Stomach (tissue), 9 donors: ENCODE results near the gene GJE1. TPM values are rescaled to one million over a fixed set of nuclear protein-coding genes. Genes with fewer than 3 reads are reported as not detected.

Experiments used
- DNase-seq, 2 donors: peaks; one replicate each; pipeline versions ENCODE4 v3.0.0 to v3.0.0-alpha.2; 2013 to 2019
- H3K27ac ChIP-seq, 5 donors: fragments of 200-600 bp in 4 of 5; sonication (generic) in 4 of 5; one replicate each; pipeline ENCODE4 v1.5.1; 2013 to 2019; ENCODE audit warnings: mild to moderate bottlenecking in 1 of 5, moderate library complexity in 1 of 5
- H3K27me3 ChIP-seq, 3 donors: fragments of 200-600 bp; sonication (generic); one replicate each; pipeline ENCODE4 v1.5.1; 2017 to 2019; ENCODE audit warnings: mixed run types in 1 of 3
- H3K36me3 ChIP-seq, 4 donors: fragments of 200-600 bp; sonication (generic); 1 replicate in 3 of 4; 2 replicates in 1 of 4; pipeline ENCODE4 v1.5.1; 2016 to 2019
- H3K4me1 ChIP-seq, 4 donors: fragments of 200-600 bp; sonication (generic); one replicate each; pipeline ENCODE4 v1.5.1; 2016 to 2019
- H3K4me3 ChIP-seq, 4 donors: fragments of 200-600 bp; sonication (generic) in 3 of 4; one replicate each; pipeline ENCODE4 v1.5.1; 2016 to 2019; ENCODE audit warnings: mild to moderate bottlenecking in 1 of 4
- H3K9me3 ChIP-seq, 4 donors: fragments of 200-600 bp; sonication (generic); one replicate each; pipeline ENCODE4 v1.5.1; 2016 to 2019
- EP300 ChIP-seq: sonication (generic); formaldehyde crosslinking; IDR thresholded peaks from one replicate; pipeline ENCODE4 v1.6.1; 2017; ENCODE audit warnings: antibody characterized with exemption
- POLR2A ChIP-seq, 4 donors: fragments of 450-650 bp; IDR thresholded peaks; one replicate each; pipeline ENCODE4 v1.6.1; 2016; ENCODE audit warnings: antibody characterized with exemption in 4 of 4, control low read depth in 2 of 4, mild to moderate bottlenecking in 1 of 4, moderate library complexity in 1 of 4
- POLR2AphosphoS5 ChIP-seq, 3 donors: sonication (generic); formaldehyde crosslinking; IDR thresholded peaks; one replicate each; pipeline ENCODE4 v1.6.1; 2016; ENCODE audit warnings: antibody characterized with exemption in 3 of 3
- WGBS, 5 donors: extraction: QIAGEN DNeasy Blood & Tissue Kit in 3 of 5; methylation state at CpG; one replicate each; pipeline versions ENCODE4 v1.1.5 to v1.1.7; 2013 to 2018; 5-methylcytosine and 5-hydroxymethylcytosine counted together
- intact Hi-C: fragments of 100-400 bp; cut with DNase I; formaldehyde crosslinking; loops from one replicate; pipeline ENCODE4 v1.15.1; 2023; ENCODE audit warnings: low total_unique reads
- polyA plus RNA-seq, 3 donors: library from polyadenylated mRNA; stranded (reverse); fragments of 200-250 nt; gene quantifications; one replicate each; pipeline ENCODE4 v1.2.3, GENCODE V29; 2013
- total RNA-seq, 5 donors: library from RNA; depleted of rRNA; stranded (reverse); fragments of >200 nt; gene quantifications; one replicate each; pipeline versions ENCODE4 v1.1.0 to v1.2.3, GENCODE V29; 2014 to 2016
- TF ChIP-seq, protein P1 (sequence below), 7 experiments: fragments of 450-650 bp in 4 of 7; fragments of 200-600 bp in 3 of 7; sonication (generic) in 3 of 7; IDR thresholded peaks; one replicate each; pipeline ENCODE4 v1.5.1; 2016 to 2019; ENCODE audit warnings: antibody characterized with exemption in 7 of 7, control low read depth in 2 of 7, mild to moderate bottlenecking in 1 of 7
- donor health status: healthy with polysubstance abuse.
- donor health status: Bipolar disorder and iron deficiency.
- donor health status: healthy.

The GJE1 gene
- total and polyA plus RNA-seq, 8 donors, result not detected

DNA sequence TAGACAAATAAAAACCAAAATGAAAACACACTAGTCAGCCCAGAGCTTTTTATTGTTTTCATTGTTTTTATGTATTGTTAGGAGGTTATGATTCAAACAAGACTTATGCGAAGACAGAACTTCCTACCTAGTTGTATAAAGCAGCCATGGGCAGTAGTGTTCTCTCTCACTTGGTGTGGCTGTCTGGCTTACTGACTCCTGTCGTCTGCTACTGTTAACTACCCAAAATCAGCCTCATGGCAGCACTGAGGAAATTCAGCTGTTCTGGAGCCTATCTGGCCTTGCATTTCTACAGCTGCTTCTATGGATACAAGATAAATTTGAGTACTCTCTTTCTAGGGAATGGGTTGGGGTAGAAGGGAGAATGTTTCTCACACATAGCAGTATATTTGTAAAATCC, 34.8 kb downstream of the GJE1 start:
- Histone ChIP-seq H3K4me1 (peaks cover 0 to 31% (median 8%) of the 10 kb centered on the region in 4 donors), H3K9me3 (no peaks in the 10 kb centered on the region), H3K27ac (no peak overlapping the region), H3K36me3 (peaks cover 19 to 64% (median 59%) of the 10 kb centered on the region in 4 donors), H3K27me3 (no peaks in the 10 kb centered on the region), H3K4me3 (no peak overlapping the region)
- 75 to 88% (median 82%) methylated on average over 2 of the region's 2 CpGs for WGBS, 5 donors
- intact Hi-C loops, result no loop called here
- DNase-seq, result no peak
- TF ChIP-seq POLR2A (IDR thresholded peaks at IDR 0.05) (no peak), EP300 (no peak), POLR2AphosphoS5 (IDR thresholded peaks at IDR 0.05) (no peak)
- TF ChIP-seq, protein P1, sequence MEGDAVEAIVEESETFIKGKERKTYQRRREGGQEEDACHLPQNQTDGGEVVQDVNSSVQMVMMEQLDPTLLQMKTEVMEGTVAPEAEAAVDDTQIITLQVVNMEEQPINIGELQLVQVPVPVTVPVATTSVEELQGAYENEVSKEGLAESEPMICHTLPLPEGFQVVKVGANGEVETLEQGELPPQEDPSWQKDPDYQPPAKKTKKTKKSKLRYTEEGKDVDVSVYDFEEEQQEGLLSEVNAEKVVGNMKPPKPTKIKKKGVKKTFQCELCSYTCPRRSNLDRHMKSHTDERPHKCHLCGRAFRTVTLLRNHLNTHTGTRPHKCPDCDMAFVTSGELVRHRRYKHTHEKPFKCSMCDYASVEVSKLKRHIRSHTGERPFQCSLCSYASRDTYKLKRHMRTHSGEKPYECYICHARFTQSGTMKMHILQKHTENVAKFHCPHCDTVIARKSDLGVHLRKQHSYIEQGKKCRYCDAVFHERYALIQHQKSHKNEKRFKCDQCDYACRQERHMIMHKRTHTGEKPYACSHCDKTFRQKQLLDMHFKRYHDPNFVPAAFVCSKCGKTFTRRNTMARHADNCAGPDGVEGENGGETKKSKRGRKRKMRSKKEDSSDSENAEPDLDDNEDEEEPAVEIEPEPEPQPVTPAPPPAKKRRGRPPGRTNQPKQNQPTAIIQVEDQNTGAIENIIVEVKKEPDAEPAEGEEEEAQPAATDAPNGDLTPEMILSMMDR (IDR thresholded peaks at IDR 0.05), result no peak

DNA sequence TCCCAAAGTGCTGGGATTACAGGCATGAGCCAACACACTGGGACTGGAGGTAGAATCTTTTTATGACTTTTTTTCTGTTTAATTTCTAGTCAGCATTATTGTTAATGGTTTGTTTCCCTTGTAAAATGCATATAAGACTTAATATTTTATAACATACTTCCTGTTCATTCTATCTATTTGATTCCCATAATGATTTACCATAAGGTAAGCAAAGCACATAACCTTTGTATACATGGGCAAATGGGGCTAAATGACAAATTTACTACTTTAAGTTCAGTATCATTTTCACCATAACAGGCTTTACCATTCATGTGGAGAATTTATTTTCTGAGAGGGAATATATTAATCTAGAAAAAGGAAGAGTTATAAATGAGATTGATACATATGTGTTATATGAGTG, 38.6 kb downstream of the GJE1 start:
- Histone ChIP-seq H3K27me3 (no peaks in the 10 kb centered on the region), H3K27ac (no peak overlapping the region), H3K9me3 (no peaks in the 10 kb centered on the region), H3K4me3 (no peak overlapping the region), H3K36me3 (peaks cover 24 to 95% (median 87%) of the 10 kb centered on the region in 4 donors), H3K4me1 (no peaks in the 10 kb centered on the region)
- DNase-seq, result no peak
- intact Hi-C loops, result no loop called here
- no peak for TF ChIP-seq POLR2AphosphoS5 (IDR thresholded peaks at IDR 0.05)
- no peak for TF ChIP-seq EP300
- TF ChIP-seq, protein P1 (IDR thresholded peaks at IDR 0.05), result no peak
- TF ChIP-seq POLR2A (IDR thresholded peaks at IDR 0.05), result no peak

DNA sequence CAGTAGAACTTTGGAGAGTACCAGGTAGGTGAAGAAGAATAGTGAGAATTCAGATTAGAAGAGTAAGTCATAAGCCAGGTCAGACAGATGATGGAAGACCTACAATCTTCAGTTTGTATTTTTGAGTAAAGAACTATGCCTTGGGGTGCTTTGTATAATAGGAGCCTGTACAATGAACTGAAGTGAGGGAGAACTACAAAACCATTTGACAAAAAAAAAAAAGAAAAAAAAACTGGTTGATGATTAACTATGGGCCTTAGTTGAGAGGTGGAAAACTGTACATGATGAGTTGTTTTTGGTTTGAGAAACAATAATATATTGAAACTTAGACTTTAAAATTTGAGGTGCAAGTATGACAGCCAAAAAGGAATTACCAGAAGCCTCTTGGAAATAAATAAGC, 40.0 kb downstream of the GJE1 start:
- H3K4me3 ChIP-seq, result no peak overlapping the region
- H3K27ac ChIP-seq, result no peak overlapping the region
- DNase-seq, result no peak
- peaks cover 0 to 7% (median under 1%) of the 10 kb centered on the region in 4 donors for H3K9me3 ChIP-seq
- intact Hi-C loops, result no loop called here
- TF ChIP-seq, protein P1 (IDR thresholded peaks at IDR 0.05), result no peak
- TF ChIP-seq POLR2A (IDR thresholded peaks at IDR 0.05) (no peak), POLR2AphosphoS5 (IDR thresholded peaks at IDR 0.05) (no peak)
- peaks cover 23 to 95% (median 86%) of the 10 kb centered on the region in 4 donors for H3K36me3 ChIP-seq
- no peaks in the 10 kb centered on the region for H3K4me1 ChIP-seq
- no peaks in the 10 kb centered on the region for H3K27me3 ChIP-seq

DNA sequence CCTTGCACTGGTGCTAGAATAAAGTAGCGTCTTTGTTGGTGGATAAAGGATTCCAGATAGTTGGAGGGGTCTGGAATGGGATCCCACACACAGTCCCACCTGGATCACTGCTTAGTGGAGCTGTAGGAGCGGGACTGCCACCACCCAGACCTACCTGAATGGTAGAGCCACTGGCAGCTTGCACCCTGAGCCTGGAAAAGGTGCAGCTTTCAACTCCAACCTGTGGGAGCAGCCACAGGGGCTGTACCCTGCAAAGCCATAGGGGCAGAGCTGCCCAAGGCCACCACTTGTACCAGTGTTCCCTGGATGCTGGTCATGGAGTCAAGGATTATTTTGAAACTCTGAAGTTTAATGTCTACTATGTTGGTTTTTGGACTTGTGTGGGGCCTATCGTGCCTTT, 41.3 kb downstream of the GJE1 start:
- Histone ChIP-seq H3K27ac (no peak overlapping the region), H3K9me3 (peaks cover 0 to 14% (median 5%) of the 10 kb centered on the region in 4 donors), H3K27me3 (no peaks in the 10 kb centered on the region), H3K4me3 (no peak overlapping the region), H3K36me3 (peaks cover 23 to 92% (median 88%) of the 10 kb centered on the region in 4 donors), H3K4me1 (no peaks in the 10 kb centered on the region)
- WGBS, 5 donors, result 95 to 100% (median 98%) methylated on average over 3 of the region's 3 CpGs
- DNase-seq, result no peak
- TF ChIP-seq, protein P1 (IDR thresholded peaks at IDR 0.05), result no peak
- TF ChIP-seq EP300, result no peak
- TF ChIP-seq POLR2A (IDR thresholded peaks at IDR 0.05), result no peak
- no peak for TF ChIP-seq POLR2AphosphoS5 (IDR thresholded peaks at IDR 0.05)
- intact Hi-C loops, result no loop called here
